ENCODE measurements around the gene IMPDH1.
"Not testable (repeated sequence)": the region's sequence is repeated elsewhere in the genome, so short reads cannot be mapped to it uniquely, and the experiment has no call there.

Gene IMPDH1
- 41.8 to 75.7 reads per million in 2 donors for total RNA-seq

- DNase-seq: peak; percentile 86
These were observed at the start of gene IMPDH1 for GRCh38 chr7:128409596-128410450. Gene IMPDH1 (minus strand): TSS chr7:128409982. CDS start chr7:128409901, 81 bp downstream.

- DNase-seq: peak; percentile 48
These were observed 49.7 kb upstream of the IMPDH1 start for GRCh38 chr7:128459394-128459878.

GRCh38 chr7:128458956-128459355, 49.2 kb upstream of the IMPDH1 start:
- no peak for DNase-seq

- DNase-seq: not testable (repeated sequence)
These were observed 47.6 kb upstream of the IMPDH1 start for GRCh38 chr7:128457385-128457784.

GRCh38 chr7:128456255-128456725, 46.5 kb upstream of the IMPDH1 start:
- no peak for DNase-seq

- DNase-seq: peak; percentile 87
These were observed 45.9 kb upstream of the IMPDH1 start, which contains the start of gene HILPDA for GRCh38 chr7:128455543-128456254. Gene HILPDA (plus strand): TSS chr7:128455878. CDS start chr7:128457269, 1,391 bp downstream.

- no peak for DNase-seq
These were observed 45.2 kb upstream of the IMPDH1 start for GRCh38 chr7:128454808-128455542.

GRCh38 chr7:128453836-128454804, 44.3 kb upstream of the IMPDH1 start:
- no peak for DNase-seq

- DNase-seq: no peak
These were observed 42.8 kb upstream of the IMPDH1 start for GRCh38 chr7:128452552-128452951.

GRCh38 chr7:128450913-128451312, 41.1 kb upstream of the IMPDH1 start:
- DNase-seq: no peak

GRCh38 chr7:128450409-128450808, 40.6 kb upstream of the IMPDH1 start:
- no peak for DNase-seq

- DNase-seq: no peak
These were observed 39.0 kb upstream of the IMPDH1 start for GRCh38 chr7:128448751-128449302.

GRCh38 chr7:128447941-128448564, 38.3 kb upstream of the IMPDH1 start:
- no peak for DNase-seq

- DNase-seq: no peak
These were observed 36.5 kb upstream of the IMPDH1 start for GRCh38 chr7:128446306-128446705.

- DNase-seq: no peak
These were observed 34.2 kb upstream of the IMPDH1 start for GRCh38 chr7:128443831-128444600.

- DNase-seq: no peak
These were observed 32.6 kb upstream of the IMPDH1 start for GRCh38 chr7:128442356-128442755.

- DNase-seq: no peak
These were observed 27.9 kb upstream of the IMPDH1 start for GRCh38 chr7:128437426-128438332.

GRCh38 chr7:128435327-128435686, 25.5 kb upstream of the IMPDH1 start:
- DNase-seq: no peak

Data from T-helper 9 cell (primary cell).